Head of caudate nucleus (tissue), 42 donors: ENCODE results near the gene GAGE12G.
"Not testable (repeated sequence)": the region's sequence is repeated elsewhere in the genome, so short reads cannot be mapped to it uniquely, and the experiment has no call there.

Experiments
- DNase-seq, 42 donors: peaks; one replicate each; pipeline versions ENCODE4 v3.0.0 to v3.0.0-alpha.2; 2020 to 2021; ENCODE audit warnings: mixed read lengths in 7 of 42
- intact Hi-C: fragments of 100-400 bp; cut with DNase I; formaldehyde crosslinking; loops from one replicate; pipeline ENCODE4 v1.15.0; 2022

Gene GAGE12G

GRCh38 chrX:49570100-49570499 is at the start of gene GAGE12G:
Gene GAGE12G (plus strand): TSS chrX:49570400. CDS start chrX:49571555, 1,155 bp downstream.
- DNase-seq, intact Hi-C loops: not testable (repeated sequence)

- DNase-seq, intact Hi-C loops: not testable (repeated sequence)
These were observed 38.3 kb upstream of the GAGE12G start, which contains the start of gene GAGE12C for GRCh38 chrX:49531877-49532276. Gene GAGE12C (plus strand): TSS chrX:49532177. CDS start chrX:49533332, 1,155 bp downstream.

GRCh38 chrX:49541433-49541832 is 28.8 kb upstream of the GAGE12G start, which contains the start of gene GAGE12D:
Gene GAGE12D (plus strand): TSS chrX:49541733. CDS start chrX:49542888, 1,155 bp downstream.
- intact Hi-C loops, DNase-seq: not testable (repeated sequence)

- DNase-seq, intact Hi-C loops: not testable (repeated sequence)
These were observed 19.2 kb upstream of the GAGE12G start, which contains the start of gene GAGE12E for GRCh38 chrX:49550989-49551388. Gene GAGE12E (plus strand): TSS chrX:49551289. CDS start chrX:49552444, 1,155 bp downstream.

- intact Hi-C loops, DNase-seq: not testable (repeated sequence)
These were observed 9.7 kb upstream of the GAGE12G start, which contains the start of gene GAGE12F for GRCh38 chrX:49560542-49560941. Gene GAGE12F (plus strand): TSS chrX:49560842. CDS start chrX:49561997, 1,155 bp downstream.

- intact Hi-C loops, result not testable (repeated sequence)
- peak in 12 of 42 donors; percentile 0 to 39 (median 9) for DNase-seq
These were observed 1.5 kb upstream of the GAGE12G start for GRCh38 chrX:49568728-49569127.

GRCh38 chrX:49569152-49569551 is 1.0 kb upstream of the GAGE12G start:
- intact Hi-C loops, result not testable (repeated sequence)
- peak in 3 of 42 donors; percentile 7 to 20 (median 10) for DNase-seq

- DNase-seq, intact Hi-C loops: not testable (repeated sequence)
These were observed 9.4 kb downstream of the GAGE12G start, which contains the start of gene GAGE12H for GRCh38 chrX:49579649-49580048. Gene GAGE12H (plus strand): TSS chrX:49579949. CDS start chrX:49581104, 1,155 bp downstream.

GRCh38 chrX:49589196-49589595 is 19.0 kb downstream of the GAGE12G start, which contains the start of gene GAGE2A:
Gene GAGE2A (plus strand): TSS chrX:49589496. CDS start chrX:49590651, 1,155 bp downstream.
- DNase-seq, intact Hi-C loops: not testable (repeated sequence)

- intact Hi-C loops, result not testable (repeated sequence)
- DNase-seq, result peak in 16 of 42 donors; percentile 6 to 48 (median 18)
These were observed 19.7 kb downstream of the GAGE12G start for GRCh38 chrX:49589769-49590478.

GRCh38 chrX:49590488-49590887 is 20.3 kb downstream of the GAGE12G start:
- intact Hi-C loops, result not testable (repeated sequence)

GRCh38 chrX:49598720-49599119 is 28.5 kb downstream of the GAGE12G start, which contains the start of gene GAGE1:
Gene GAGE1 (plus strand): TSS chrX:49599020. CDS start chrX:49600175, 1,155 bp downstream.
- intact Hi-C loops, DNase-seq: not testable (repeated sequence)

More at GRCh38 chrX:49590488-49590887, 20.3 kb downstream of the GAGE12G start:
- DNase-seq, result not testable (repeated sequence)

GRCh38 chrX:49610718-49611310 is 40.6 kb downstream of the GAGE12G start:
- DNase-seq, result no peak
- intact Hi-C loops, result no loop called here

- no peak for DNase-seq
- intact Hi-C loops, result no loop called here
These were observed 48.4 kb downstream of the GAGE12G start for GRCh38 chrX:49618574-49618973.
